ENCODE measurements around the gene DIMT1.

Gene DIMT1

GRCh38 chr5:62369039-62369438, 34.7 kb downstream of the DIMT1 start:
- DNase-seq, result no peak

DNA sequence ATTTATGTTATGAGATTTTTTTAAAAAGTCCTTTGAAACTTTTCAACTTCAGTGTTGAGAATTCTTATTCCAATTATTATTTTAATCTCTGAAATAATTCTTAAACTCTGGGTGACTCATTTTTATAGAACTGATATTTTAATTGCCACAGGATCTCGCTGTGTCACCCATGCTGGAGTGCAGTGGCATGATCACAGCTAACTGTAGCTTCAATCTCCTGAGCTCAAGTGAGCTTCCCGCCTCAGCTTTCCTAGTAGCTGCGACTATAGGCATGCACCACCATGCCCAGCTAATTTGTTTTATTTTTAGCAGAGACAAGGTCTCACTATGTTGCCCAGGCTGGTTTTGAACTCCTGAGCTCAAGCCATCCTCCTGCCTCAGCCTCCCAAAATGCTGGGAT, 41.0 kb downstream of the DIMT1 start:
- no peak for DNase-seq

GRCh38 chr5:62354028-62354874, 49.5 kb downstream of the DIMT1 start:
- DNase-seq, result peak; percentile 63

GRCh38 chr5:62348723-62349481, 54.8 kb downstream of the DIMT1 start:
- no peak for DNase-seq

GRCh38 chr5:62347928-62348327, 55.8 kb downstream of the DIMT1 start:
- DNase-seq, result no peak

DNA sequence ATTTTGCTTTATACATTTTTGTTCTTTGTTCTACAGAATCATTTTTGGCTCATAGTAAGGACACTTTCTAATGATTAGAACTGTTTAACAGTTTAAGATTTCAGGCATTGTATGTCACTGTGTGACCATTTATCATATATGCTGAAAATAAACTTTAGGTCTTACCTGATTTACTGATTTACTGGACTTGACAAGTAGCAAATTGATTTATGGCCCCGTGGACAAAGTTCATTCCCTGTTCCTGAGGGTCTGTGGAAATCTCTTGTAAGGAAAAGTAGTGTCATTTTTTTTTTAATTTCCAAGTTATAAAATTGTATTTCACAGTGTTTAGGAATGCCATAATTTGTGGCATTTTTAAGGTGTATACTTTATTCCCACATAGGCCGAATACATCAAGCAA, 57.0 kb downstream of the DIMT1 start:
- DNase-seq, result no peak

- no peak for DNase-seq
Observed at GRCh38 chr5:62343428-62343827, 60.3 kb downstream of the DIMT1 start.

- no peak for DNase-seq
Observed at GRCh38 chr5:62342476-62342837, 61.2 kb downstream of the DIMT1 start.

DNA sequence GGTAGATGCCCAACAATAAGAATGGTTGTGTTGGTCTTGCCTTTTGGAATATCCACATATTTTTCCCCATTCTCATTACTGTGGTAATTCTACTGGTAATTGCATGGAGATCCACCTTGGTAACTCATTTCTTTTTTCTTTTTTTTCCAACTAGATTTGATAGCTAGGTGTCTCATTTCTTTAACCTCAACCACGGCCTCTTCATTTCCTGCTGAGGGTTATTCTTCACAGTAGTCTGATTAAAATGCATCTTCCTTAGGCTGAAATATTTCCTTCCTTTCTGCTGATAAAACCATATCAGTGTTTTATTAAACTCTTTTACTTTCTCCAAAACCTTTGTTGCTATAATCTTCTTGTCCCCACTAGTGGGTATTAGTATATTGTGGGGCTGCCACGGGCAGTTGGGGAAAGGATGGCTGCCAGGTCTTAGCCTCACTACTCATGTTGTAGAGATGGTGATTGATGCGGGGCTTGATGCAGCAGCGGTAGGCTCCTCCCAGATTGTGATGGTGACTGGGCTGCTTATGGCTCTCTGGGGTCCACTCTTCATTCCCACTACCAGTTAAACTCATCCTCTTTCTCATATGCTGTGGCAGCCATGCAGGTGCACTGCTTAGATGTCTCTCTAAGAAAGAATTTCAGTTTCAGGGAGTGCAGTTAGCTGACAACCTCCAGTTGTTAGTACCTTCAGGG, 61.8 kb downstream of the DIMT1 start:
- DNase-seq, result no peak

DNA sequence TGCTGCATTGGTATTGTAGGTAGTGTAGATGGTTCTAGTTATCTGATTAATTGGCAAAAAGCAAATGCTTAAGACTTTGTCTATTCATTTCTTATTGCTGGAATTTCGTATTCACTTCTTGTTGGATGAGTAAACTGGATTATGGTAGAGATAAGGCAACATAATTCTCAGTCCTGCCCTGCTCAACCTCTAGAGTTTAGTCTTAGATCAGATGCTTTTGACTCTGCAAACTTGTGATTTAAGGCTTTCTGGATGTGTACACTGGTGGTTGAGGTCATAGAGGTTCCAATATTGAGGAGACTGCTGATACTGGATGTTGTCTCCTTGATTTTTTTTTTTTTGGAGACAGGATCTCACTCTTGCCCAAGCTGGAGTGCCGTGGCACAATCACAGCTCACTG, 62.7 kb downstream of the DIMT1 start:
- DNase-seq, result no peak

GRCh38 chr5:62340392-62340791, 63.3 kb downstream of the DIMT1 start:
- peak; percentile 47 for DNase-seq

All from inflammatory macrophage treated with lipopolysaccharide for 4 hours (primary cell).